ACHN (cell line): ENCODE measurements around the gene TMEM250.
"Not testable (repeated sequence)": the region's sequence is repeated elsewhere in the genome, so short reads cannot be mapped to it uniquely, and the experiment has no call there.

Source experiments
- DNase-seq: peaks from one replicate; pipeline ENCODE4 v3.0.0-alpha.2; 2015
- in situ Hi-C: cut with HindIII; loops from 2 replicates; pipeline ENCODE4 v1.10.0; 2017; ENCODE audit warnings: low sequenced_read_pairs, low pct_ligation_motif_present, low pct_unique_long_range_greater_than_20kb

The TMEM250 gene, protein sequence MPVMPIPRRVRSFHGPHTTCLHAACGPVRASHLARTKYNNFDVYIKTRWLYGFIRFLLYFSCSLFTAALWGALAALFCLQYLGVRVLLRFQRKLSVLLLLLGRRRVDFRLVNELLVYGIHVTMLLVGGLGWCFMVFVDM

GRCh38 chr9:136118320-136119060 lies at the start of gene TMEM250:
TMEM250 (minus strand) TSS chr9:136118875; CDS start chr9:136116900, 1,975 bp downstream.
- in situ Hi-C loops: no loop called here
- peak; percentile 92 for DNase-seq

DNA sequence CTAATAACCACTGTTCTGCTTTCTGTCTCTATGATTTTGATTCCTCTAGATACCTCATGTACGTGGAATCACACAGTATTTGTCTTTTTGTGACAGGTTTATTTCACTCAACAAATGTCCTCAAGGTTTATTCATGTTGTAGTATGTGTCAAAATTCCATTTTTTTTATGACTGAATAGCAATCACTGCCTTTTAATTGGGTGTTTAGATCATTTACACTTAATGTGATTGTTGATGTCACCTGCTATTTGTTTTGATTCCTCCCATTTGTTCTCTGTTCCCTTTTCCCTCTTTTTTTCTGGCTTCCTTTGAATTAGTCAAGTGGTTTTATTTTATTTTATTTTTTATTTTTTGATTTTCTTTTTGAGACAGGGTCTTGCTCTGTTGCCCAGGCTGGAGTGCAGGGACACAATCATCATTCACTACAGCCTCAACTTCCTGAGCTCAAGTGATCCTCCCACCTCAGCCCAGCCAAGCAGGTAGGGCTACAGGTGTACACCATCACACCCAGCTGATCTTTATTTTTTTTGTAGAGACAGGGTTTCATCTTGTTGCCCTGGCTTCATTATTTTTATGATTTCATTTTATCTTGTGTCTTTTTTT lies 44.7 kb upstream of the TMEM250 start:
- DNase-seq: no peak
- in situ Hi-C loops: no loop called here

- in situ Hi-C loops: no loop called here
These were observed 42.4 kb upstream of the TMEM250 start for GRCh38 chr9:136160995-136161610.

DNA sequence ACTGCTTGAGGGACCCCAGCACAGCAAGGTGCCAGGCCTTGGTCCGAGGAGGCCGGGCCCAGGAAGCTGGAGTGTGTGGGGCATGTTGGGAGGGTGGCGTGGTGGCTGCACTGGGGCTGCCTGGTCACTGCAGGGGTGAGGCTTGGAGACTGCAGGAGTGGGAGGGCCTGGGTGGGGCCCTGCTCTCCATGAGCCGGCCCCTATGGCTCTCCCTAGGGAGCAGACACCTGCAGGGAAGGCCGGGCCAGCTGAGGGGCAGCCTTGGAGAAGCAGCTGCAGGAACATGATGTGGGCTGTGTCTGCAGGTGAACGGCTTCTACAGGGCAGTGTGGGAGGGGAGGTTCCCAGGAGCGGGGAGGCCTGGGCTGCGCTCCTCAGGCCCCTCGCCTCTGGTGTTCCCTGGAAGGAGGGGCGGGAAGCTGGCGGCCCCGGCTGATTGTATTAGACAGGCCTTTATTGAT lies 41.7 kb upstream of the TMEM250 start:
- DNase-seq: no peak
- in situ Hi-C loops: no loop called here

More at GRCh38 chr9:136160995-136161610, 42.4 kb upstream of the TMEM250 start:
- DNase-seq: no peak

DNA sequence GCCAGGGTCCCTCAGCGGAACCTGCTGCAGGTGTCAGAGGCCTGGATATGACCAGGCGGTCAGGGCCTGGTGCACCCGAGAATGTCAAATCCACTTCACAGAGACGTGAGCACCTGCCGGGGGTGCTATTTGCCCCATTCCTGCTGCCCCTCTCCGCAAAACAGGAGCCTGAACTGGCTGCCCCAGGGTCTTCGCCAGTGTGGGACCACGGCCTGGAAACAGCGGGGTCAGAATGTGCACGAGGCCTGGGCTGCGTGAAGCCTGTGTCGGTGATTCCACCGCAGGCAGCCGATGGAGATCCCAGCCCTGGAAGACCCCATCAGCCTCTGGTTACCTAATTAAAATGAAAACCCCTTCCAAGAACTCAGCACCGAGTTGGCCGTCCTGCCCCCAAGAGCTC lies 41.2 kb upstream of the TMEM250 start:
- in situ Hi-C loops: no loop called here
- no peak for DNase-seq

DNA sequence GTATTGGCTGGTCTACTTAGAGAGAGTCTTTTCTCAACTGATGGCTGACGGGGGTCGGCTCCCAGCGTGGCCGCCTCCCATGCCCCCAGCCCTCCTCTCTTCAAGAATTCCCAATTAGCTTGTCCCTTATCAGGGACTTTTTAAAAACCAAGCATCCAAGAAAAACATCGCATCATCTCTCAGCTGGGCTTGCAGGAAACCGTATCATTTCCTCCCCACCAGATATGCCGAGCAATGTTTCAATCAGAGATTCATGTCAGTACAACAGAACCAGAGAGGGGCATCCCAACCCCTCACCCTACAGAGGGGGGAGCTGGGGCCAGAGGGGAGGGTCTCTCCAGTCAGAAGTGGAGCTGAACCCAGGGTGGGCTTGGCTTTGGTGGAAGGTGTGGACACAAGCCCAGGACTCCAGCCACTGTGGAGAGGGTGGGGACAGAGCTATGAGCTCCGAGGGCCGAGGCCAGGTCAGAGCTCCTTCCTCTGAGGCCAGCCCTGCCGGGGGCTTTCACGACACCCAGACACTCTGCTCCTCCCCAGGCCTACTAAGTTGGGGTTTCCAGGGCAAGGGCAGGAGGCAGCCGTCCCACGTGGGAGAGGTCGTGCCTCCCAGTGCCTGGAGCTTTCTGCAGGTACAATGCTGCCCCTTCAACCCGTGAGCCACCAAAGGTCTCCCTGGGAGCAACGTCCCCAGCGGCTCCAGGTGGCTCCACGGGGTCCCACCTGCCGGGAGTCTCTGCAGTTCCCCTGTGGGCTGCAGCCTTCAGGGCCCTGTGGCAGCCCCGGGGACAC lies 39.0 kb upstream of the TMEM250 start:
- in situ Hi-C loops: no loop called here
- DNase-seq: no peak

DNA sequence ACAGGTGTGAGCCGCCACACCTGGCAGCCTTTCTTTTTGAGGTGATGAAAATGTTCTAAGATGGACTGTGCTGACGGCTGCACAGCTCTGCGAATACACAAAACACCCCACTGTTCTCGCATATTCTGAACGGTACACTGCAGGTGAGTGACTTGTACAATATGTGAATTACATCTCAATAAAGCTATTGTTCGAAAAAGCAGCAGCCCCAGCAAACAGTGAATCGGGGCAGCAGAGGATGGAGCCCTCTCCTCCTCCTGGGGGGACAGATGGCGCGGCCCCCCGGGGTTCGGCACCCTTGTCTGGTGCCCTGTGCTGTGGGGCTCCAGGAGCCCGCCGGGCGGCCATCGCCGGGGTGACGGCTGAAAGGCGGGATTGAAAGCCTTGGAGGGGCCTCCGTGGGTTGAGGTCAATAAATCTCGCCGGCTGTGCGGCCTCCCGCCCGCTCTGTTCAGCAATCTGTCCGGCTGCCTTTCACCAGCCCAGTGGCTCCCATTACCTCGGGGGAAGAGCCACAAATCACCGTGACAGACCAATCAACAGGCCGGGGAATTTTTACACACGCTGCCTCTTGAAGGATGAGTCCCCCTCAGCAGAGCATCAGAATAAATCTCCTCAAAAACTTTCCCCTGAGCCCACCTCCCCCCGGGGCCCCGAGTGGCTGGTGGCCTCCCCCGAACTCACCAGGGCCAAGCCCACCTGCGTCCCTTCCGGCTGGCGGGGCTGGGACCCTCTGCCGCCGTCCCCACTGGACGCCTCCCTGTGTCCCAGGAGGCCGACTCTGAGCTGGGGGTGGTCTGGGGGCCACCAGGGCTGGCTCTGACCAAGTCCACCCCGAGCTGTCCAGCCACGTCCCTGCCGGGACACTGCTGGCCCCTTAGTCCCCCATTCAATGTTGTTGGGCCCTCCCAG lies 37.8 kb upstream of the TMEM250 start:
- in situ Hi-C loops: no loop called here
- DNase-seq: no peak

- DNase-seq: no peak
- in situ Hi-C loops: no loop called here
These were observed 36.9 kb upstream of the TMEM250 start for GRCh38 chr9:136155576-136155975.

DNA sequence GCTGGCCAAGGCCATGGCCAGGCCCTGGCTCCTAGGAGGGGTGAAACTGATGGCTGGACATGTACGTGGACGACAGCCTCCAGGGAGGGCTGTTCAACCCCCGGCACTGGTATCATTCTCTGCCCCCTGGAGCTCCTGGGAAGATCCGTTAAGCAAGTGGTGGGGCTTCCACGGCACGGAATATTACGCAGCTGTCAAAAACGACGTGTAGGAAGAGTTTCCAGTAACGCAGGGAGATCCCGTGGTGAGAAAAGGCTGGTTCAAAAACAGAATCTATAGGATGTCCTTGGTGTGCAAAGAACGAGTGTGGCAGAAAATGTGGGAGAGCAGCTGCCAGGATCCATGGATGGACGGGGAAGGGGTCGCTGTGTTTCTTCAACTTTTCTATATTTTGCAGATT lies 36.3 kb upstream of the TMEM250 start:
- no peak for DNase-seq
- in situ Hi-C loops: no loop called here

- no peak for DNase-seq
- in situ Hi-C loops: no loop called here
These were observed 34.8 kb upstream of the TMEM250 start for GRCh38 chr9:136153381-136154065.

DNA sequence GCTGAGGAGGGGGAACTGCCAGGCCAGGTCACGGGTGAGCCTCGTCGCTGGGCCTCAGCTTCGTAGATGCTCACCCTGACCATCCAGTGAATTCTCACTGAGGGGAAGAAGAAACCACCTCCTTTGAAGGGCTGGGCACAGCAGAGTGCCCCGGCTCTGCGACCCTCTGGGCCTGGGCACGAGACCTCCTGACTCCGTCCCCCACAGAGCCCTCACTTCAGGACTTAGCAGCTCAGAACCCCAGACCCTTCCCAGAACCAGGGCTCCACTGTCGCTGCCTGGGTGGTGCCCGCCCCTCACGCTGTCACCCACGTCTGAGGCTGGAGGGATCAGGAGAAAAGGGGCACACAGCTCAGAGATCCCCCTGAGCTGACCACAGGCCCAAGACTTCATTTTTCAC lies 34.3 kb upstream of the TMEM250 start:
- in situ Hi-C loops: no loop called here
- no peak for DNase-seq

GRCh38 chr9:136152543-136152866 lies 33.8 kb upstream of the TMEM250 start:
- in situ Hi-C loops: no loop called here
- DNase-seq: no peak

GRCh38 chr9:136151848-136152542 lies 33.3 kb upstream of the TMEM250 start:
- DNase-seq: no peak
- in situ Hi-C loops: no loop called here

GRCh38 chr9:136151214-136151804 lies 32.6 kb upstream of the TMEM250 start:
- in situ Hi-C loops: no loop called here
- DNase-seq: no peak

DNA sequence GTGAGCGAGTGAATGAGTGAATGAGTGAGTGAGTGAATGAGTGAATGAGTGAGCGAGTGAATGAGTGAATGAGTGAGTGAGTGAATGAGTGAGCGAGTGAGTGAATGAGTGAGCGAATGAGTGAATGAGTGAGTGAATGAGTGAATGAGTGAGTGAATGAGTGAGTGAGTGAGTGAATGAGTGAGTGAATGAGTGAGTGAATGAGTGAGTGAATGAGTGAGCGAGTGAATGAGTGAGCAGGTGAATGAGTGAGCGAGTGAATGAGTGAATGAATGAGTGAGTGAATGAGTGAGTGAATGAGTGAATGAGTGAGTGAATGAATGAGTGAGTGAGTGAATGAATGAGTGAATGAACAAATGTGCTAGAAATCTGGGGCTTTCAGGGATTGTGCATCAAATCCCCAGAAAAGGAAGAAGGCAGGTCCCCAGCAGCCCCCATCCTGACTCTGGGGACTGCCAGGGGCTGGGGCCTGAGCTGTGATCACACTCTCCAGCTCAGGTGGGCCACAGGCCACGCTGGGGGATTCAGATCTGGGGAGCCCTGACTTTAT lies 32.1 kb upstream of the TMEM250 start:
- DNase-seq, in situ Hi-C loops: not testable (repeated sequence)

DNA sequence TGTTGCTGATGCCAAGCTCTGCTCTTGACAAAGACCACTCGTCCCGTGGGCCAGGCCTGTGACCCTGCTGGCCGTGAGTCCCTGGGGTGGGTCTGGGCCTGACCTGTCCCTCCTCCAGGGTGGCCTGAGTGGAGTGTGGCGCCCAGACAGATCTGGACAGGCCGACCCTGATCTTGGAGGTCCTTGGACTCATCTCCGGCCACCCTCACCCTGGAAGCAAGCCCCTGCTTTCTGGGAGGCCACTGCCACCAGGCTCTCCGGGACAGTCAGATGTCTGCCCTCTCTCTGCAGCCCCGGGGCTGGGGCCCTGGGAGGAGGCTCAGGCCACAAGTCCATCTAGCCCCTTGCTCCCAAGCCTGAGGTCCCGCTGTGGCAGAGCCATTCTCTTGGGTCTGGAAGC lies 31.2 kb upstream of the TMEM250 start:
- in situ Hi-C loops: no loop called here
- no peak for DNase-seq
